HEK293 (cell line): ENCODE data around the gene PRKCE.

Experiments used
- EGR2 ChIP-seq: fragments of 450-650 bp; formaldehyde crosslinking; IDR thresholded peaks from 2 replicates; pipeline ENCODE4 v1.5.1; 2016; ENCODE audit warnings: low read depth, missing biosample characterization, missing genetic modification characterization
- IKZF3 ChIP-seq: fragments of 450-650 bp; IDR thresholded peaks from 2 replicates; pipeline ENCODE4 v1.5.0; 2018; ENCODE audit warnings: missing biosample characterization, mild to moderate bottlenecking, missing genetic modification characterization, moderate library complexity
- KLF16 ChIP-seq: fragments of 450-650 bp; formaldehyde crosslinking; IDR thresholded peaks from 2 replicates; pipeline ENCODE4 v1.5.1; 2017; ENCODE audit warnings: missing biosample characterization, missing genetic modification characterization
- OVOL3 ChIP-seq: fragments of 450-650 bp; formaldehyde crosslinking; IDR thresholded peaks from 2 replicates; pipeline ENCODE4 v1.5.1; 2016; ENCODE audit warnings: missing biosample characterization, missing genetic modification characterization
- SCRT2 ChIP-seq: fragments of 450-650 bp; formaldehyde crosslinking; IDR thresholded peaks from 2 replicates; pipeline ENCODE4 v1.5.1; 2016; ENCODE audit warnings: missing biosample characterization, missing genetic modification characterization
- YY2 ChIP-seq: fragments of 450-650 bp; formaldehyde crosslinking; IDR thresholded peaks from 2 replicates; pipeline ENCODE4 v1.5.1; 2016; ENCODE audit warnings: missing biosample characterization, missing genetic modification characterization
- ZBTB1 ChIP-seq: fragments of 450-650 bp; formaldehyde crosslinking; IDR thresholded peaks from 2 replicates; pipeline ENCODE4 v1.5.1; 2016; ENCODE audit warnings: missing biosample characterization, missing genetic modification characterization
- ZNF112 ChIP-seq: fragments of 450-650 bp; formaldehyde crosslinking; IDR thresholded peaks from 2 replicates; pipeline ENCODE4 v1.5.0; 2017; ENCODE audit warnings: missing biosample characterization, missing genetic modification characterization
- ZNF426 ChIP-seq: fragments of 450-650 bp; formaldehyde crosslinking; IDR thresholded peaks from 2 replicates; pipeline ENCODE4 v1.5.1; 2017; ENCODE audit warnings: missing biosample characterization, missing genetic modification characterization, mild to moderate bottlenecking, inconsistent platforms, moderate library complexity
- ZNF654 ChIP-seq: fragments of 450-650 bp; formaldehyde crosslinking; IDR thresholded peaks from 2 replicates; pipeline ENCODE4 v1.5.1; 2016; ENCODE audit warnings: low read depth, missing biosample characterization, missing genetic modification characterization
- ZNF658 ChIP-seq: fragments of 450-650 bp; formaldehyde crosslinking; IDR thresholded peaks from 2 replicates; pipeline ENCODE4; 2016; ENCODE audit warnings: missing biosample characterization, missing genetic modification characterization
- ZNF76 ChIP-seq: fragments of 450-650 bp; formaldehyde crosslinking; IDR thresholded peaks from 2 replicates; pipeline ENCODE4; 2016; ENCODE audit warnings: low read depth, missing biosample characterization, missing genetic modification characterization, borderline replicate concordance
- TF ChIP-seq, protein P1 (sequence below): fragments of 450-650 bp; formaldehyde crosslinking; IDR thresholded peaks from 2 replicates; pipeline ENCODE4 v1.5.1; 2017; ENCODE audit warnings: missing biosample characterization, missing genetic modification characterization
- TF ChIP-seq, protein P2 (sequence below): fragments of 450-650 bp; formaldehyde crosslinking; IDR thresholded peaks from 2 replicates; pipeline ENCODE4 v1.5.1; 2016; ENCODE audit warnings: missing biosample characterization, missing genetic modification characterization, borderline replicate concordance
- TF ChIP-seq, protein P3 (sequence below): fragments of 450-650 bp; formaldehyde crosslinking; IDR thresholded peaks from 2 replicates; pipeline ENCODE4 v1.5.1; 2016; ENCODE audit warnings: missing biosample characterization, missing genetic modification characterization
- TF ChIP-seq, protein P4 (sequence below): fragments of 450-650 bp; formaldehyde crosslinking; IDR thresholded peaks from 2 replicates; pipeline ENCODE4 v1.5.1; 2016; ENCODE audit warnings: missing biosample characterization, missing genetic modification characterization
- TF ChIP-seq, protein P5 (sequence below): sonication (generic); formaldehyde crosslinking; IDR thresholded peaks from 2 replicates; pipeline ENCODE4 v1.8.1; 2022; ENCODE audit warnings: mild to moderate bottlenecking, moderate library complexity, missing genetic modification reagents
- TF ChIP-seq, protein P6 (sequence below): fragments of 450-650 bp; formaldehyde crosslinking; IDR thresholded peaks from 2 replicates; pipeline ENCODE4 v1.5.1; 2016; ENCODE audit warnings: missing biosample characterization, missing genetic modification characterization
- TF ChIP-seq, protein P7 (sequence below): fragments of 450-650 bp; formaldehyde crosslinking; IDR thresholded peaks from 2 replicates; pipeline ENCODE4 v1.5.1; 2016; ENCODE audit warnings: missing biosample characterization, missing genetic modification characterization
- TF ChIP-seq, protein P8 (sequence below): fragments of 450-650 bp; formaldehyde crosslinking; IDR thresholded peaks from 2 replicates; pipeline ENCODE4 v1.5.1; 2016; ENCODE audit warnings: missing biosample characterization, missing genetic modification characterization

PRKCE gene

DNA sequence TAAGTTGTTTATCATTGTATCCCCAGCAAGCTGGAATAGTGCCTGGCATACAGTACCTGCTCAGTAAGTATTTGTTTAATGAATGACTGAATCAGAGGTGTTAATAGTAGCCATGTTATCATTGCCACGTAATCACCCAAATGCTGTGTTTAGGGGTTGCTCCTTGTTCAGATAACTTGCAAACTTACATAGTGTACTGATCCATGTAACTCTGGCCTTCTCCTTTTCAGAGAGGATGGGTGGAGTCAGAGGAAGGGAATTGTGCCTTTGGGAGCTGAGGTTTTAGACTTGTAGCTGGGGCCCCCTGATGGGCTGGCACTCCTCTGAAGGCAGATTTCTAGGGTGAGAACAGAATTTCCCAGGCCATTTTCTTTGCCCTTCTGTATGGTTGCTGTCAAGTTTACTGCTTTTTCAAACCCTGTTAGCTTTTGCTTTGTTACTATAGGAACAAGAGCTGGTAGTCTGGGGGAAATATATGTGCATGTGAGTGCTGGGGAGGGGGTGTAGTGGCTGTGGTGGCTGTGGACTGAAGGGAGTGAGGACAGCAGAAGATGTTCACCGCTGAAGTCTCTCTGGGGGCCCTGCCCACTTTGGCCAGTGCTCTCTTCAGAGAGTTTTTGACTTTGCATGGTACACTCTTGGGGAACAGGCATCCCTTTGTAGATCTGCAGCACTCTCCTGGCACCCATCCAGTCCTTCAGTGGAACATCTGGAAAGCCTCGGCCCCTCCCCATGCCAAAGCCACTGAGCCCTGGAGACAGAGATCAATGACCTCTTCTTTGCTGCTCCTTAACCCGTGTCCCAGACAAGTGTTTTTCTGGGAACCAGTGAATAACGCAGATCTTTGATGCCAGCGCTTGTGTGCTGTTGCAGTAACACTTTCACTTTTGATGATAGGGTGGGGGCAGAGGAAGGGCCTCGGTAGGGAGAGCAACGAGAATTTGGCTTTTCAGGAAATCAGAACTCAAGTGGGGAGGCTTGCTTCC is 209.0 kb downstream of the PRKCE start (continued):
- TF ChIP-seq, protein P1, sequence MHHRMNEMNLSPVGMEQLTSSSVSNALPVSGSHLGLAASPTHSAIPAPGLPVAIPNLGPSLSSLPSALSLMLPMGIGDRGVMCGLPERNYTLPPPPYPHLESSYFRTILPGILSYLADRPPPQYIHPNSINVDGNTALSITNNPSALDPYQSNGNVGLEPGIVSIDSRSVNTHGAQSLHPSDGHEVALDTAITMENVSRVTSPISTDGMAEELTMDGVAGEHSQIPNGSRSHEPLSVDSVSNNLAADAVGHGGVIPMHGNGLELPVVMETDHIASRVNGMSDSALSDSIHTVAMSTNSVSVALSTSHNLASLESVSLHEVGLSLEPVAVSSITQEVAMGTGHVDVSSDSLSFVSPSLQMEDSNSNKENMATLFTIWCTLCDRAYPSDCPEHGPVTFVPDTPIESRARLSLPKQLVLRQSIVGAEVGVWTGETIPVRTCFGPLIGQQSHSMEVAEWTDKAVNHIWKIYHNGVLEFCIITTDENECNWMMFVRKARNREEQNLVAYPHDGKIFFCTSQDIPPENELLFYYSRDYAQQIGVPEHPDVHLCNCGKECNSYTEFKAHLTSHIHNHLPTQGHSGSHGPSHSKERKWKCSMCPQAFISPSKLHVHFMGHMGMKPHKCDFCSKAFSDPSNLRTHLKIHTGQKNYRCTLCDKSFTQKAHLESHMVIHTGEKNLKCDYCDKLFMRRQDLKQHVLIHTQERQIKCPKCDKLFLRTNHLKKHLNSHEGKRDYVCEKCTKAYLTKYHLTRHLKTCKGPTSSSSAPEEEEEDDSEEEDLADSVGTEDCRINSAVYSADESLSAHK: no peak
- TF ChIP-seq, protein P2, sequence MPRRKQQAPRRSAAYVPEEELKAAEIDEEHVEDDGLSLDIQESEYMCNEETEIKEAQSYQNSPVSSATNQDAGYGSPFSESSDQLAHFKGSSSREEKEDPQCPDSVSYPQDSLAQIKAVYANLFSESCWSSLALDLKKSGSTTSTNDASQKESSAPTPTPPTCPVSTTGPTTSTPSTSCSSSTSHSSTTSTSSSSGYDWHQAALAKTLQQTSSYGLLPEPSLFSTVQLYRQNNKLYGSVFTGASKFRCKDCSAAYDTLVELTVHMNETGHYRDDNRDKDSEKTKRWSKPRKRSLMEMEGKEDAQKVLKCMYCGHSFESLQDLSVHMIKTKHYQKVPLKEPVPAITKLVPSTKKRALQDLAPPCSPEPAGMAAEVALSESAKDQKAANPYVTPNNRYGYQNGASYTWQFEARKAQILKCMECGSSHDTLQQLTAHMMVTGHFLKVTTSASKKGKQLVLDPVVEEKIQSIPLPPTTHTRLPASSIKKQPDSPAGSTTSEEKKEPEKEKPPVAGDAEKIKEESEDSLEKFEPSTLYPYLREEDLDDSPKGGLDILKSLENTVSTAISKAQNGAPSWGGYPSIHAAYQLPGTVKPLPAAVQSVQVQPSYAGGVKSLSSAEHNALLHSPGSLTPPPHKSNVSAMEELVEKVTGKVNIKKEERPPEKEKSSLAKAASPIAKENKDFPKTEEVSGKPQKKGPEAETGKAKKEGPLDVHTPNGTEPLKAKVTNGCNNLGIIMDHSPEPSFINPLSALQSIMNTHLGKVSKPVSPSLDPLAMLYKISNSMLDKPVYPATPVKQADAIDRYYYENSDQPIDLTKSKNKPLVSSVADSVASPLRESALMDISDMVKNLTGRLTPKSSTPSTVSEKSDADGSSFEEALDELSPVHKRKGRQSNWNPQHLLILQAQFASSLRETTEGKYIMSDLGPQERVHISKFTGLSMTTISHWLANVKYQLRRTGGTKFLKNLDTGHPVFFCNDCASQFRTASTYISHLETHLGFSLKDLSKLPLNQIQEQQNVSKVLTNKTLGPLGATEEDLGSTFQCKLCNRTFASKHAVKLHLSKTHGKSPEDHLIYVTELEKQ: no peak
- TF ChIP-seq, protein P3, sequence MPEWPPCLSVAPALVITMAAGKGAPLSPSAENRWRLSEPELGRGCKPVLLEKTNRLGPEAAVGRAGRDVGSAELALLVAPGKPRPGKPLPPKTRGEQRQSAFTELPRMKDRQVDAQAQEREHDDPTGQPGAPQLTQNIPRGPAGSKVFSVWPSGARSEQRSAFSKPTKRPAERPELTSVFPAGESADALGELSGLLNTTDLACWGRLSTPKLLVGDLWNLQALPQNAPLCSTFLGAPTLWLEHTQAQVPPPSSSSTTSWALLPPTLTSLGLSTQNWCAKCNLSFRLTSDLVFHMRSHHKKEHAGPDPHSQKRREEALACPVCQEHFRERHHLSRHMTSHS (tag by site-specific recombination): no peak
- TF ChIP-seq ZNF426: no peak
- TF ChIP-seq, protein P4, sequence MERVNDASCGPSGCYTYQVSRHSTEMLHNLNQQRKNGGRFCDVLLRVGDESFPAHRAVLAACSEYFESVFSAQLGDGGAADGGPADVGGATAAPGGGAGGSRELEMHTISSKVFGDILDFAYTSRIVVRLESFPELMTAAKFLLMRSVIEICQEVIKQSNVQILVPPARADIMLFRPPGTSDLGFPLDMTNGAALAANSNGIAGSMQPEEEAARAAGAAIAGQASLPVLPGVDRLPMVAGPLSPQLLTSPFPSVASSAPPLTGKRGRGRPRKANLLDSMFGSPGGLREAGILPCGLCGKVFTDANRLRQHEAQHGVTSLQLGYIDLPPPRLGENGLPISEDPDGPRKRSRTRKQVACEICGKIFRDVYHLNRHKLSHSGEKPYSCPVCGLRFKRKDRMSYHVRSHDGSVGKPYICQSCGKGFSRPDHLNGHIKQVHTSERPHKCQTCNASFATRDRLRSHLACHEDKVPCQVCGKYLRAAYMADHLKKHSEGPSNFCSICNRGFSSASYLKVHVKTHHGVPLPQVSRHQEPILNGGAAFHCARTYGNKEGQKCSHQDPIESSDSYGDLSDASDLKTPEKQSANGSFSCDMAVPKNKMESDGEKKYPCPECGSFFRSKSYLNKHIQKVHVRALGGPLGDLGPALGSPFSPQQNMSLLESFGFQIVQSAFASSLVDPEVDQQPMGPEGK (tag by site-specific recombination): no peak
- no peak for TF ChIP-seq ZNF76 (tag by site-specific recombination)
- no peak for TF ChIP-seq KLF16
- no peak for TF ChIP-seq ZBTB1 (tag by site-specific recombination)
- no peak for TF ChIP-seq EGR2
- TF ChIP-seq, protein P5, sequence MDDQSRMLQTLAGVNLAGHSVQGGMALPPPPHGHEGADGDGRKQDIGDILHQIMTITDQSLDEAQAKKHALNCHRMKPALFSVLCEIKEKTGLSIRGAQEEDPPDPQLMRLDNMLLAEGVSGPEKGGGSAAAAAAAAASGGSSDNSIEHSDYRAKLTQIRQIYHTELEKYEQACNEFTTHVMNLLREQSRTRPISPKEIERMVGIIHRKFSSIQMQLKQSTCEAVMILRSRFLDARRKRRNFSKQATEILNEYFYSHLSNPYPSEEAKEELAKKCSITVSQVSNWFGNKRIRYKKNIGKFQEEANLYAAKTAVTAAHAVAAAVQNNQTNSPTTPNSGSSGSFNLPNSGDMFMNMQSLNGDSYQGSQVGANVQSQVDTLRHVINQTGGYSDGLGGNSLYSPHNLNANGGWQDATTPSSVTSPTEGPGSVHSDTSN (CRISPR knock-in tag): no peak
- no peak for TF ChIP-seq ZNF658 (tag by site-specific recombination)
- TF ChIP-seq ZNF112 (tag by site-specific recombination): no peak
- peak; percentile 64 for TF ChIP-seq SCRT2 (tag by site-specific recombination)
- TF ChIP-seq, protein P6, sequence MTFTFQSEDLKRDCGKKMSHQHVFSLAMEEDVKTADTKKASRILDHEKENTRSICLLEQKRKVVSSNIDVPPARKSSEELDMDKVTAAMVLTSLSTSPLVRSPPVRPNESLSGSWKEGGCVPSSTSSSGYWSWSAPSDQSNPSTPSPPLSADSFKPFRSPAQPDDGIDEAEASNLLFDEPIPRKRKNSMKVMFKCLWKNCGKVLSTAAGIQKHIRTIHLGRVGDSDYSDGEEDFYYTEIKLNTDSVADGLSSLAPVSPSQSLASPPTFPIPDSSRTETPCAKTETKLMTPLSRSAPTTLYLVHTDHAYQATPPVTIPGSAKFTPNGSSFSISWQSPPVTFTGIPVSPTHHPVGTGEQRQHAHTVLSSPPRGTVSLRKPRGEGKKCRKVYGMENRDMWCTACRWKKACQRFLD (tag by site-specific recombination): no peak
- TF ChIP-seq, protein P7, sequence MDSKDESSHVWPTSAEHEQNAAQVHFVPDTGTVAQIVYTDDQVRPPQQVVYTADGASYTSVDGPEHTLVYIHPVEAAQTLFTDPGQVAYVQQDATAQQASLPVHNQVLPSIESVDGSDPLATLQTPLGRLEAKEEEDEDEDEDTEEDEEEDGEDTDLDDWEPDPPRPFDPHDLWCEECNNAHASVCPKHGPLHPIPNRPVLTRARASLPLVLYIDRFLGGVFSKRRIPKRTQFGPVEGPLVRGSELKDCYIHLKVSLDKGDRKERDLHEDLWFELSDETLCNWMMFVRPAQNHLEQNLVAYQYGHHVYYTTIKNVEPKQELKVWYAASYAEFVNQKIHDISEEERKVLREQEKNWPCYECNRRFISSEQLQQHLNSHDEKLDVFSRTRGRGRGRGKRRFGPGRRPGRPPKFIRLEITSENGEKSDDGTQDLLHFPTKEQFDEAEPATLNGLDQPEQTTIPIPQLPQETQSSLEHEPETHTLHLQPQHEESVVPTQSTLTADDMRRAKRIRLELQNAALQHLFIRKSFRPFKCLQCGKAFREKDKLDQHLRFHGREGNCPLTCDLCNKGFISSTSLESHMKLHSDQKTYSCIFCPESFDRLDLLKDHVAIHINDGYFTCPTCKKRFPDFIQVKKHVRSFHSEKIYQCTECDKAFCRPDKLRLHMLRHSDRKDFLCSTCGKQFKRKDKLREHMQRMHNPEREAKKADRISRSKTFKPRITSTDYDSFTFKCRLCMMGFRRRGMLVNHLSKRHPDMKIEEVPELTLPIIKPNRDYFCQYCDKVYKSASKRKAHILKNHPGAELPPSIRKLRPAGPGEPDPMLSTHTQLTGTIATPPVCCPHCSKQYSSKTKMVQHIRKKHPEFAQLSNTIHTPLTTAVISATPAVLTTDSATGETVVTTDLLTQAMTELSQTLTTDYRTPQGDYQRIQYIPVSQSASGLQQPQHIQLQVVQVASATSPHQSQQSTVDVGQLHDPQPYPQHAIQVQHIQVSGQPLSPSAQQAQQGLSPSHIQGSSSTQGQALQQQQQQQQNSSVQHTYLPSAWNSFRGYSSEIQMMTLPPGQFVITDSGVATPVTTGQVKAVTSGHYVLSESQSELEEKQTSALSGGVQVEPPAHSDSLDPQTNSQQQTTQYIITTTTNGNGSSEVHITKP (tag by site-specific recombination): 0 out of 2 replicates have a peak, but pooled peaks have one; percentile 38
- no peak for TF ChIP-seq ZNF654
- no peak for TF ChIP-seq IKZF3 (tag by site-specific recombination)
- TF ChIP-seq, protein P8, sequence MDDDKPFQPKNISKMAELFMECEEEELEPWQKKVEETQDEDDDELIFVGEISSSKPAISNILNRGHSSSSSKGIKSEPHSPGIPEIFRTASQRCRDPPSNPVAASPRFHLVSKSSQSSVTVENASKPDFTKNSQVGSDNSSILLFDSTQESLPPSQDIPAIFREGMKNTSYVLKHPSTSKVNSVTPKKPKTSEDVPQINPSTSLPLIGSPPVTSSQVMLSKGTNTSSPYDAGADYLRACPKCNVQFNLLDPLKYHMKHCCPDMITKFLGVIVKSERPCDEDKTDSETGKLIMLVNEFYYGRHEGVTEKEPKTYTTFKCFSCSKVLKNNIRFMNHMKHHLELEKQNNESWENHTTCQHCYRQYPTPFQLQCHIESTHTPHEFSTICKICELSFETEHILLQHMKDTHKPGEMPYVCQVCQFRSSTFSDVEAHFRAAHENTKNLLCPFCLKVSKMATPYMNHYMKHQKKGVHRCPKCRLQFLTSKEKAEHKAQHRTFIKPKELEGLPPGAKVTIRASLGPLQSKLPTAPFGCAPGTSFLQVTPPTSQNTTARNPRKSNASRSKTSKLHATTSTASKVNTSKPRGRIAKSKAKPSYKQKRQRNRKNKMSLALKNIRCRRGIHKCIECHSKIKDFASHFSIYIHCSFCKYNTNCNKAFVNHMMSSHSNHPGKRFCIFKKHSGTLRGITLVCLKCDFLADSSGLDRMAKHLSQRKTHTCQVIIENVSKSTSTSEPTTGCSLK (tag by site-specific recombination): no peak
- no peak for TF ChIP-seq OVOL3 (tag by site-specific recombination)
- TF ChIP-seq YY2: no peak
